GM21526 (cell line): ENCODE data around the gene VCX3B.
"Not testable (repeated sequence)": the region's sequence is repeated elsewhere in the genome, so short reads cannot be mapped to it uniquely, and the experiment has no call there.

Experiments used
- ATAC-seq: cut with Tn5 transposase; IDR thresholded peaks from one replicate; pipeline ENCODE4 v1.9.1; 2021; ENCODE audit warnings: moderate library complexity; ENCODE audit not compliant: unreplicated experiment, low FRiP score

The VCX3B gene

GRCh38 chrX:8464530-8464929 lies at the start of gene VCX3B:
Gene VCX3B, plus strand, starts transcription at chrX:8464830. Its CDS starts 621 bp downstream, at chrX:8465451.
- not testable (repeated sequence) for ATAC-seq

GRCh38 chrX:8418301-8418700 lies 46.3 kb upstream of the VCX3B start:
- ATAC-seq = no peak

GRCh38 chrX:8424912-8425311 lies 39.7 kb upstream of the VCX3B start:
- ATAC-seq = no peak

- ATAC-seq = no peak
These were observed 34.9 kb upstream of the VCX3B start for GRCh38 chrX:8429692-8430249.

- no peak for ATAC-seq
These were observed 34.2 kb upstream of the VCX3B start for GRCh38 chrX:8430444-8430843.

- no peak for ATAC-seq
These were observed 32.2 kb upstream of the VCX3B start for GRCh38 chrX:8432396-8432795.

- no peak for ATAC-seq
These were observed 31.2 kb upstream of the VCX3B start for GRCh38 chrX:8433109-8434062.

GRCh38 chrX:8447368-8447767 lies 17.3 kb upstream of the VCX3B start:
- no peak for ATAC-seq

- not testable (repeated sequence) for ATAC-seq
These were observed 12.3 kb upstream of the VCX3B start for GRCh38 chrX:8452343-8452742.

GRCh38 chrX:8453611-8454010 lies 11.0 kb upstream of the VCX3B start:
- no peak for ATAC-seq

GRCh38 chrX:8455557-8455956 lies 9.1 kb upstream of the VCX3B start:
- ATAC-seq = no peak

GRCh38 chrX:8462488-8462887 lies 2.1 kb upstream of the VCX3B start:
- ATAC-seq = no peak

GRCh38 chrX:8484360-8484949 lies 19.8 kb downstream of the VCX3B start:
- ATAC-seq = no peak

- not testable (repeated sequence) for ATAC-seq
These were observed 30.4 kb downstream of the VCX3B start for GRCh38 chrX:8495036-8495435.

GRCh38 chrX:8500203-8500602 lies 35.6 kb downstream of the VCX3B start:
- ATAC-seq = no peak

- not testable (repeated sequence) for ATAC-seq
These were observed 37.5 kb downstream of the VCX3B start for GRCh38 chrX:8502101-8502500.

GRCh38 chrX:8504451-8504850 lies 39.8 kb downstream of the VCX3B start:
- no peak for ATAC-seq
